Activated CD4-positive, alpha-beta T cell treated with anti-CD3 and anti-CD28 coated beads for 36 hours (primary cell): ENCODE measurements around the gene TNFRSF8. TPM values are rescaled to one million over a fixed set of nuclear protein-coding genes. Genes with fewer than 3 reads are reported as not detected.

Experiments
- ATAC-seq: fragments of 200-7000 bp; cut with Tn5 transposase; one replicate; pipeline ENCODE4 v1.10.0; 2021; ENCODE audit warnings: mild to moderate bottlenecking, moderate library complexity
- CTCF ChIA-PET: fragments of 350-600 bp; sonication (Branson Sonifier 250); formaldehyde crosslinking; loops from one replicate; lab custom pipeline; 2021; ENCODE audit warnings: antibody characterized with exemption; lab: Charles Lee
- POLR2A ChIA-PET: fragments of 350-600 bp; sonication (Branson Sonifier 250); formaldehyde crosslinking; loops from one replicate; lab custom pipeline; 2021; ENCODE audit warnings: antibody characterized with exemption, inconsistent platforms; lab: Charles Lee
- DNase-seq: peaks from one replicate; pipeline ENCODE4 v3.0.0-alpha.2; 2020
- H3K27ac Mint-ChIP-seq: one replicate; pipeline ENCODE4 v1.8.0; 2021; ENCODE audit warnings: mixed read lengths
- H3K27me3 Mint-ChIP-seq: one replicate; pipeline ENCODE4 v1.8.0; 2021; ENCODE audit warnings: mixed read lengths
- H3K36me3 Mint-ChIP-seq: one replicate; pipeline ENCODE4 v1.8.0; 2021; ENCODE audit warnings: low read depth, mixed read lengths
- H3K4me1 Mint-ChIP-seq: one replicate; pipeline ENCODE4 v1.8.0; 2021; ENCODE audit warnings: mixed read lengths
- H3K4me3 Mint-ChIP-seq: one replicate; pipeline ENCODE4 v1.8.0; 2021; ENCODE audit warnings: mild to moderate bottlenecking, moderate library complexity, mixed read lengths
- H3K9me3 Mint-ChIP-seq: one replicate; pipeline ENCODE4 v1.8.0; 2021; ENCODE audit warnings: low read depth, mixed read lengths
- intact Hi-C, 2 experiments: fragments of 100-400 bp; cut with DNase I in 1 of 2; cut with micrococcal nuclease in 1 of 2; formaldehyde crosslinking; loops; one replicate each; pipeline versions ENCODE4 v1.14.2 to v1.15.1; 2022 to 2024; cut with DNase I, micrococcal nuclease
- total RNA-seq, 2 experiments: library from RNA; stranded (reverse); gene quantifications; one replicate each; pipeline ENCODE4 v1.2.3, GENCODE V29; 2021

The TNFRSF8 gene
- 10 to 100 TPM; 15.7 to 16.3 TPM for total RNA-seq

- CTCF ChIA-PET = interaction anchor here (0.6 to 1.1 kb wide), 3 partner anchors 13 to 154 kb away, joined by 3 to 7 read pairs (median 3); no protein-coding TSS in a partner anchor
- peak; percentile 77 for DNase-seq
- intact Hi-C loops = loop anchor here in 1 of 2 experiments (5.0 kb wide), 1 partner anchor 156 kb away; no protein-coding TSS in a partner anchor
These were observed at the start of gene TNFRSF8 for GRCh38 chr1:12063141-12064072. Gene TNFRSF8 (plus strand): TSS chr1:12063303. CDS start chr1:12063599, 296 bp downstream.

GRCh38 chr1:12014141-12014991 lies 48.7 kb upstream of the TNFRSF8 start:
- DNase-seq (peak; percentile 34), ATAC-seq (no peak)
- Mint-ChIP-seq H3K36me3 (peaks cover 30% of the 10 kb centered on the region), H3K9me3 (no peaks in the 10 kb centered on the region), H3K4me3 (no peak overlapping the region), H3K27me3 (no peaks in the 10 kb centered on the region), H3K4me1 (peaks cover 25% of the 10 kb centered on the region), H3K27ac (peak overlapping the region; percentile 69)
- intact Hi-C loops = no loop called here
- POLR2A ChIA-PET = interaction anchor here (0.6 kb wide), 1 partner anchor 401 kb away, joined by 6 read pairs; no protein-coding TSS in a partner anchor
- CTCF ChIA-PET = interaction anchor here (0.7 kb wide), 1 partner anchor 74 kb away, joined by 3 read pairs; no protein-coding TSS in a partner anchor

More at GRCh38 chr1:12063141-12064072, at the start of gene TNFRSF8:
- peaks cover 2% of the 10 kb centered on the region for H3K9me3 Mint-ChIP-seq
- ATAC-seq = peak; percentile 11
- peaks cover 35% of the 10 kb centered on the region for H3K27me3 Mint-ChIP-seq
- H3K4me3 Mint-ChIP-seq = peak within 1 kb of the TSS; percentile 78
- peak within 1 kb of the TSS; percentile 78 for H3K27ac Mint-ChIP-seq
- H3K4me1 Mint-ChIP-seq = peaks cover 72% of the 10 kb centered on the region
- peaks cover 15% of the 10 kb centered on the region for H3K36me3 Mint-ChIP-seq
- POLR2A ChIA-PET = interaction anchor here (1.4 kb wide), 1 partner anchor 155 kb away, joined by 10 read pairs; no protein-coding TSS in a partner anchor

- Mint-ChIP-seq H3K4me3 (no peak overlapping the region), H3K36me3 (peaks cover 24% of the 10 kb centered on the region), H3K9me3 (no peaks in the 10 kb centered on the region), H3K4me1 (peaks cover 25% of the 10 kb centered on the region), H3K27ac (peak overlapping the region; percentile 69), H3K27me3 (no peaks in the 10 kb centered on the region)
- ATAC-seq (no peak), DNase-seq (no peak)
- ChIA-PET POLR2A (no interaction called here), CTCF (interaction anchor here (0.7 kb wide), 1 partner anchor 74 kb away, joined by 3 read pairs; no protein-coding TSS in a partner anchor)
- intact Hi-C loops = no loop called here
These were observed 48.1 kb upstream of the TNFRSF8 start for GRCh38 chr1:12015001-12015491.

GRCh38 chr1:12015499-12015898 lies 47.6 kb upstream of the TNFRSF8 start:
- DNase-seq (no peak), ATAC-seq (no peak)
- Mint-ChIP-seq H3K9me3 (no peaks in the 10 kb centered on the region), H3K27ac (no peak overlapping the region), H3K36me3 (peaks cover 21% of the 10 kb centered on the region), H3K27me3 (no peaks in the 10 kb centered on the region), H3K4me1 (peaks cover 27% of the 10 kb centered on the region), H3K4me3 (no peak overlapping the region)
- intact Hi-C loops = no loop called here
- ChIA-PET CTCF (no interaction called here), POLR2A (no interaction called here)

GRCh38 chr1:12016182-12016581 lies 46.9 kb upstream of the TNFRSF8 start:
- ChIA-PET CTCF (interaction anchor here (0.6 to 1.0 kb wide), 3 partner anchors 14 to 296 kb away, joined by 3 to 4 read pairs (median 3); no protein-coding TSS in a partner anchor), POLR2A (no interaction called here)
- Mint-ChIP-seq H3K27ac (no peak overlapping the region), H3K4me3 (no peak overlapping the region), H3K27me3 (no peaks in the 10 kb centered on the region), H3K36me3 (peaks cover 20% of the 10 kb centered on the region), H3K9me3 (no peaks in the 10 kb centered on the region), H3K4me1 (peaks cover 27% of the 10 kb centered on the region)
- ATAC-seq (no peak), DNase-seq (no peak)
- intact Hi-C loops = no loop called here

GRCh38 chr1:12019858-12020509 lies 43.1 kb upstream of the TNFRSF8 start:
- DNase-seq (no peak), ATAC-seq (no peak)
- CTCF ChIA-PET = interaction anchor here (1.1 to 2.7 kb wide), 4 partner anchors 11 to 59 kb away, joined by 5 to 12 read pairs (median 8); no protein-coding TSS in a partner anchor
- POLR2A ChIA-PET = interaction anchor here (1.4 kb wide), 2 partner anchors 47 to 111 kb away, joined by 4 to 27 read pairs; no protein-coding TSS in a partner anchor
- Mint-ChIP-seq H3K27me3 (no peaks in the 10 kb centered on the region), H3K27ac (peak overlapping the region; percentile 74), H3K36me3 (peaks cover 11% of the 10 kb centered on the region), H3K4me3 (peak overlapping the region; percentile 83), H3K9me3 (no peaks in the 10 kb centered on the region), H3K4me1 (peaks cover 2% of the 10 kb centered on the region)
- intact Hi-C loops = loop anchor here (1.0 kb wide), 7 partner anchors 40 to 214 kb away; partner anchors contain the start of genes MFN2 (in 2 of the 2), CLCN6 (in 1 of the 2), KIAA2013 (in 1 of the 2) and PLOD1 (in 1 of the 2)

GRCh38 chr1:12021616-12022015 lies 41.5 kb upstream of the TNFRSF8 start:
- Mint-ChIP-seq H3K27me3 (no peaks in the 10 kb centered on the region), H3K4me3 (no peak overlapping the region), H3K36me3 (peaks cover 21% of the 10 kb centered on the region), H3K27ac (no peak overlapping the region), H3K4me1 (peaks cover 2% of the 10 kb centered on the region), H3K9me3 (no peaks in the 10 kb centered on the region)
- ChIA-PET POLR2A (interaction anchor here (2.1 kb wide), 1 partner anchor 113 kb away, joined by 12 read pairs; no protein-coding TSS in a partner anchor), CTCF (interaction anchor here (0.5 to 2.7 kb wide), 3 partner anchors 27 to 69 kb away, joined by 3 to 12 read pairs (median 3); no protein-coding TSS in a partner anchor)
- no peak for ATAC-seq
- intact Hi-C loops = no loop called here
- DNase-seq = no peak

GRCh38 chr1:12022036-12022435 lies 41.1 kb upstream of the TNFRSF8 start:
- H3K4me3 Mint-ChIP-seq = no peak overlapping the region

GRCh38 chr1:12026586-12026985 lies 36.5 kb upstream of the TNFRSF8 start:
- Mint-ChIP-seq H3K4me3 (no peak overlapping the region), H3K27ac (no peak overlapping the region), H3K4me1 (no peaks in the 10 kb centered on the region), H3K27me3 (no peaks in the 10 kb centered on the region), H3K36me3 (peaks cover 30% of the 10 kb centered on the region), H3K9me3 (no peaks in the 10 kb centered on the region)
- ChIA-PET POLR2A (no interaction called here), CTCF (interaction anchor here (0.6 to 1.0 kb wide), 2 partner anchors 8 to 1440 kb away, joined by 3 to 4 read pairs; no protein-coding TSS in a partner anchor)
- ATAC-seq = no peak
- intact Hi-C loops = no loop called here
- no peak for DNase-seq

More at GRCh38 chr1:12022036-12022435, 41.1 kb upstream of the TNFRSF8 start:
- Mint-ChIP-seq H3K27me3 (no peaks in the 10 kb centered on the region), H3K4me1 (peaks cover 2% of the 10 kb centered on the region), H3K27ac (no peak overlapping the region), H3K36me3 (peaks cover 22% of the 10 kb centered on the region), H3K9me3 (no peaks in the 10 kb centered on the region)
- no peak for ATAC-seq
- ChIA-PET POLR2A (interaction anchor here (2.1 kb wide), 1 partner anchor 114 kb away, joined by 12 read pairs; no protein-coding TSS in a partner anchor), CTCF (interaction anchor here (0.5 to 1.3 kb wide), 2 partner anchors 27 to 68 kb away, joined by 3 read pairs; no protein-coding TSS in a partner anchor)
- intact Hi-C loops = no loop called here
- no peak for DNase-seq

GRCh38 chr1:12028248-12028647 lies 34.9 kb upstream of the TNFRSF8 start:
- intact Hi-C loops = no loop called here
- Mint-ChIP-seq H3K9me3 (no peaks in the 10 kb centered on the region), H3K4me1 (no peaks in the 10 kb centered on the region), H3K4me3 (no peak overlapping the region), H3K27me3 (no peaks in the 10 kb centered on the region), H3K36me3 (peaks cover 28% of the 10 kb centered on the region), H3K27ac (no peak overlapping the region)
- DNase-seq = no peak
- ATAC-seq = no peak
- ChIA-PET CTCF (no interaction called here), POLR2A (no interaction called here)
